Sigmoid colon (tissue), 7 donors: ENCODE results near the gene FBLN7. TPM values are rescaled to one million over a fixed set of nuclear protein-coding genes. Genes with fewer than 3 reads are reported as not detected.

Experiments used
- DNase-seq: peaks from one replicate; pipeline ENCODE4 v3.0.0-alpha.2; 2019
- H3K27ac ChIP-seq, 4 donors: fragments of 200-600 bp; sonication (generic); one replicate each; pipeline ENCODE4 v1.5.1; 2016 to 2019; ENCODE audit warnings: mild to moderate bottlenecking in 1 of 4
- H3K27me3 ChIP-seq, 3 donors: fragments of 200-600 bp; sonication (generic); one replicate each; pipeline ENCODE4 v1.5.1; 2019; ENCODE audit warnings: mild to moderate bottlenecking in 1 of 3
- H3K36me3 ChIP-seq, 4 donors: fragments of 200-600 bp; sonication (generic); one replicate each; pipeline ENCODE4 v1.5.1; 2016 to 2019
- H3K4me1 ChIP-seq, 4 donors: fragments of 200-600 bp; sonication (generic); one replicate each; pipeline ENCODE4 v1.5.1; 2017 to 2019
- H3K4me3 ChIP-seq, 4 donors: fragments of 200-600 bp; sonication (generic); one replicate each; pipeline ENCODE4 v1.5.1; 2017 to 2019; ENCODE audit warnings: mild to moderate bottlenecking in 2 of 4, moderate library complexity in 1 of 4
- H3K9me3 ChIP-seq, 4 donors: fragments of 200-600 bp in 3 of 4; sonication (generic) in 3 of 4; one replicate each; pipeline versions ENCODE4 v1.5.1 to v1.6.1; 2013 to 2019
- CTCF ChIP-seq, 4 experiments: fragments of 450-650 bp in 3 of 4; fragments of 200-600 bp in 1 of 4; IDR thresholded peaks; one replicate each; pipeline ENCODE4 v1.5.1; 2016 to 2019; ENCODE audit warnings: antibody characterized with exemption in 4 of 4, mild to moderate bottlenecking in 3 of 4, moderate library complexity in 2 of 4
- EP300 ChIP-seq, 4 donors: sonication (generic); formaldehyde crosslinking; IDR thresholded peaks; one replicate each; pipeline ENCODE4 v1.6.1; 2017; ENCODE audit warnings: antibody characterized with exemption in 4 of 4
- POLR2A ChIP-seq, 2 donors: fragments of 450-650 bp; IDR thresholded peaks; one replicate each; pipeline ENCODE4 v1.6.1; 2016; ENCODE audit warnings: antibody characterized with exemption in 2 of 2, mild to moderate bottlenecking in 2 of 2, moderate library complexity in 2 of 2
- POLR2AphosphoS5 ChIP-seq, 4 donors: sonication (generic); formaldehyde crosslinking; IDR thresholded peaks; one replicate each; pipeline ENCODE4 v1.6.1; 2017; ENCODE audit warnings: antibody characterized with exemption in 4 of 4
- WGBS, 2 donors: extraction: QIAGEN DNeasy Blood & Tissue Kit; methylation state at CpG; one replicate each; pipeline ENCODE4 v1.1.7; 2013; 5-methylcytosine and 5-hydroxymethylcytosine counted together
- intact Hi-C: fragments of 100-400 bp; cut with DNase I; formaldehyde crosslinking; loops from one replicate; pipeline ENCODE4 v1.15.1; 2023
- polyA plus RNA-seq, 3 donors: library from polyadenylated mRNA; stranded (reverse); fragments of 200-250 nt; gene quantifications; one replicate each; pipeline ENCODE4 v1.2.3, GENCODE V29; 2013
- total RNA-seq, 4 donors: library from RNA; depleted of rRNA; stranded (reverse); fragments of >200 nt; gene quantifications; one replicate each; pipeline ENCODE4 v1.1.0, GENCODE V29; 2016
- donor health status: healthy with polysubstance abuse.
- donor health status: Bipolar disorder and iron deficiency.
- donor health status: healthy.

FBLN7 gene
- total and polyA plus RNA-seq, 7 donors: 0.95 to 3.3 (median 1.1) TPM; not detected in 2

- Histone ChIP-seq H3K9me3 (no peaks in the 10 kb centered on the region), H3K27ac (no peak overlapping the region), H3K27me3 (no peaks in the 10 kb centered on the region), H3K4me3 (no peak overlapping the region), H3K36me3 (no peaks in the 10 kb centered on the region), H3K4me1 (no peaks in the 10 kb centered on the region)
- WGBS, 2 donors: 94 to 98% methylated on average over 4 of the region's 4 CpGs
- DNase-seq: no peak
- intact Hi-C loops: no loop called here
- no peak for TF ChIP-seq POLR2A (IDR thresholded peaks at IDR 0.05)
- no peak for TF ChIP-seq EP300 (IDR thresholded peaks at IDR 0.05)
- no peak for TF ChIP-seq CTCF (IDR thresholded peaks at IDR 0.05)
- no peak for TF ChIP-seq POLR2AphosphoS5 (IDR thresholded peaks at IDR 0.05)
Measured at GRCh38 chr2:112165296-112165695, 27.1 kb downstream of the FBLN7 start.

GRCh38 chr2:112166806-112167499 lies 28.8 kb downstream of the FBLN7 start:
- no peaks in the 10 kb centered on the region for H3K9me3 ChIP-seq
- TF ChIP-seq POLR2A (IDR thresholded peaks at IDR 0.05) (no peak), EP300 (IDR thresholded peaks at IDR 0.05) (no peak), CTCF (IDR thresholded peaks at IDR 0.05) (no peak), POLR2AphosphoS5 (IDR thresholded peaks at IDR 0.05) (no peak)
- intact Hi-C loops: no loop called here
- H3K4me3 ChIP-seq: no peak overlapping the region
- H3K4me1 ChIP-seq: no peaks in the 10 kb centered on the region
- DNase-seq: no peak
- WGBS, 2 donors: 74 to 80% methylated on average over 14 of the region's 14 CpGs
- H3K27ac ChIP-seq: no peak overlapping the region
- no peaks in the 10 kb centered on the region for H3K27me3 ChIP-seq
- H3K36me3 ChIP-seq: no peaks in the 10 kb centered on the region

GRCh38 chr2:112168422-112169124 lies 30.4 kb downstream of the FBLN7 start:
- Histone ChIP-seq H3K36me3 (no peaks in the 10 kb centered on the region), H3K27ac (no peak overlapping the region), H3K9me3 (no peaks in the 10 kb centered on the region), H3K4me3 (no peak overlapping the region), H3K27me3 (no peaks in the 10 kb centered on the region), H3K4me1 (no peaks in the 10 kb centered on the region)
- DNase-seq: no peak
- 72 to 84% methylated on average over 10 of the region's 10 CpGs for WGBS, 2 donors
- intact Hi-C loops: no loop called here
- TF ChIP-seq EP300 (IDR thresholded peaks at IDR 0.05) (no peak), CTCF (IDR thresholded peaks at IDR 0.05) (no peak), POLR2A (IDR thresholded peaks at IDR 0.05) (no peak), POLR2AphosphoS5 (IDR thresholded peaks at IDR 0.05) (no peak)

GRCh38 chr2:112170495-112170894 lies 32.3 kb downstream of the FBLN7 start:
- intact Hi-C loops: no loop called here
- Histone ChIP-seq H3K36me3 (no peaks in the 10 kb centered on the region), H3K27ac (no peak overlapping the region), H3K4me1 (no peaks in the 10 kb centered on the region), H3K27me3 (no peaks in the 10 kb centered on the region), H3K9me3 (no peaks in the 10 kb centered on the region), H3K4me3 (no peak overlapping the region)
- 94 to 95% methylated on average over 4 of the region's 4 CpGs for WGBS, 2 donors
- TF ChIP-seq POLR2A (IDR thresholded peaks at IDR 0.05): no peak
- no peak for TF ChIP-seq EP300 (IDR thresholded peaks at IDR 0.05)
- no peak for TF ChIP-seq POLR2AphosphoS5 (IDR thresholded peaks at IDR 0.05)
- no peak for TF ChIP-seq CTCF (IDR thresholded peaks at IDR 0.05)
- DNase-seq: no peak
